Measurements from ENCODE around the gene NCS1. TPM values are rescaled to one million over a fixed set of nuclear protein-coding genes. Genes with fewer than 3 reads are reported as not detected.

The NCS1 gene
- total RNA-seq, 2 donors from 2014 or later: 3.8 to 21.3 TPM

GRCh38 chr9:130143279-130143893 is 28.8 kb upstream of the NCS1 start:
- no peak for DNase-seq

DNA sequence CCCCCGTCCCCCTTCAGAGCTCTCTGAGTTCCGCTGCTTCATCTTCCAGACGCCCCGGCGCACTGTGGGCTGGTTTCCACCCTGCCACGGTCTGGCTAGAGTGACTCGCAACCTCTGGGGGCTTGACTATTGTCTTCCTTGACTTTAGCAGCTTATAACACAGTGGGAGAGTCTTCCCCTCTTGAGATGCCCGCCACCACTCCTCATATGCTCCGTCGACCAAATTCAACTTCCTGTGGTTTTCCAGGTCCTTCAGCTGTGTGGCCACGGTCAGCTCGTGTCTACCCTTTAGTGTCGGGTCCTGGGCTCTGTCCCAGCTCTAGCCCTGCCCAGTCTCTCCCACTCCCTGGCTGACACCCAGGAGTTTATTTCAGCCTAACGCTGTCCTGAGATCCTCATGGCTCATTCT is 28.2 kb upstream of the NCS1 start:
- TF ChIP-seq, protein P1, sequence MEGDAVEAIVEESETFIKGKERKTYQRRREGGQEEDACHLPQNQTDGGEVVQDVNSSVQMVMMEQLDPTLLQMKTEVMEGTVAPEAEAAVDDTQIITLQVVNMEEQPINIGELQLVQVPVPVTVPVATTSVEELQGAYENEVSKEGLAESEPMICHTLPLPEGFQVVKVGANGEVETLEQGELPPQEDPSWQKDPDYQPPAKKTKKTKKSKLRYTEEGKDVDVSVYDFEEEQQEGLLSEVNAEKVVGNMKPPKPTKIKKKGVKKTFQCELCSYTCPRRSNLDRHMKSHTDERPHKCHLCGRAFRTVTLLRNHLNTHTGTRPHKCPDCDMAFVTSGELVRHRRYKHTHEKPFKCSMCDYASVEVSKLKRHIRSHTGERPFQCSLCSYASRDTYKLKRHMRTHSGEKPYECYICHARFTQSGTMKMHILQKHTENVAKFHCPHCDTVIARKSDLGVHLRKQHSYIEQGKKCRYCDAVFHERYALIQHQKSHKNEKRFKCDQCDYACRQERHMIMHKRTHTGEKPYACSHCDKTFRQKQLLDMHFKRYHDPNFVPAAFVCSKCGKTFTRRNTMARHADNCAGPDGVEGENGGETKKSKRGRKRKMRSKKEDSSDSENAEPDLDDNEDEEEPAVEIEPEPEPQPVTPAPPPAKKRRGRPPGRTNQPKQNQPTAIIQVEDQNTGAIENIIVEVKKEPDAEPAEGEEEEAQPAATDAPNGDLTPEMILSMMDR (IDR thresholded peaks at IDR 0.05): no peak
- H3K9me3 ChIP-seq: no peaks in the 10 kb centered on the region
- no peak overlapping the region for H3K9ac ChIP-seq (ENCODE audit: low read depth in 2 of 2, low read length in 2 of 2)
- H3K27ac ChIP-seq: no peak overlapping the region
- H3K4me3 ChIP-seq: no peak overlapping the region
- H3K27me3 ChIP-seq: no peaks in the 10 kb centered on the region
- H3K4me1 ChIP-seq: peaks cover 4% of the 10 kb centered on the region
- DNase-seq: no peak
- intact Hi-C loops (cut with DNase I): no loop called here
- H3K36me3 ChIP-seq: no peaks in the 10 kb centered on the region

More at GRCh38 chr9:130143279-130143893, 28.8 kb upstream of the NCS1 start:
- no peaks in the 10 kb centered on the region for H3K36me3 ChIP-seq
- no peak overlapping the region for H3K4me3 ChIP-seq
- H3K27ac ChIP-seq: no peak overlapping the region
- no peaks in the 10 kb centered on the region for H3K9me3 ChIP-seq
- TF ChIP-seq, protein P1 (IDR thresholded peaks at IDR 0.05): no peak
- H3K9ac ChIP-seq (ENCODE audit: low read depth in 2 of 2, low read length in 2 of 2): no peak overlapping the region
- H3K4me1 ChIP-seq: peaks cover 4% of the 10 kb centered on the region
- intact Hi-C loops (cut with DNase I): no loop called here
- H3K27me3 ChIP-seq: no peaks in the 10 kb centered on the region

DNA sequence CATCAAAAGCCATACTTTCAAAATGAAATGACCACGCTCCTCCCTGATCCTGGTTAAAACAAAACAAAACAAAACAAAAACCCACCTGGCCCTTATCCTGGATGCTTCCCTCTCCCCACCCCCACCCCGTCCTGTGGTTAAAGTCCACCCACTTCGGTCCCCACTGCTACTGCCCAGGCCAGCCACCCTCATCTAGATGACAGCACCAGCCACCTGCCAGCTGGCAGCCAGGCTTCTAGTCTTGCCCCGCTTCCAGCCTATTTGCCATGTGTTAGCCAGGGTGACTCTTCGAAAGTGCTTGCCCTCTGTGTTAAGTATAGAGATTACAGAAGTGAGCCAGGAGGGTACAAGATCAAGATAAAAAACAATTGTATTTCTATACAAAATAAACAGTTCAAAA is 27.5 kb upstream of the NCS1 start:
- H3K4me1 ChIP-seq: peaks cover 4% of the 10 kb centered on the region
- H3K27me3 ChIP-seq: no peaks in the 10 kb centered on the region
- no peak overlapping the region for H3K9ac ChIP-seq (ENCODE audit: low read depth in 2 of 2, low read length in 2 of 2)
- no peaks in the 10 kb centered on the region for H3K9me3 ChIP-seq
- DNase-seq: no peak
- TF ChIP-seq, protein P1 (IDR thresholded peaks at IDR 0.05): no peak
- intact Hi-C loops (cut with DNase I): no loop called here
- no peak overlapping the region for H3K4me3 ChIP-seq
- H3K36me3 ChIP-seq: no peaks in the 10 kb centered on the region
- H3K27ac ChIP-seq: no peak overlapping the region

DNA sequence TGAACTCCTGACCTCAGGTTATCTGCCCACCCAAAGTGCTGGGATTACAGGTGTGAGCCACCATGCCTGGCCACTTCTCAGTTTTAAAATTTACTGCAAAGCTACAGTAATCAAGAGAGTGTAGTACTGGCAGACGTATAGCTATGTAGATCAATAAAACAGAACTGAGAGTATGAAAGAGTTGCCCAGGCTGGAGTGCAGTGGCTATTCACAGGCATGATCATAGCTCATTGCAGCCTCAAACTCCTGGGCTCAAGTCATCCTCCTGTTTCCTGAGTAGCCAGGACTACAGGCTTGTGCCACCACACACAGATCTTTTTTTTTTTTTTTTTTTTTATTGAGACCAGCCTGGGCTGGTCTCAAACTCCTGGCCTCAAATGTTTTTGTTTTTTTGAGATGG is 26.5 kb upstream of the NCS1 start:
- no peaks in the 10 kb centered on the region for H3K9me3 ChIP-seq
- no peak for DNase-seq
- no peaks in the 10 kb centered on the region for H3K36me3 ChIP-seq
- no peak overlapping the region for H3K4me3 ChIP-seq
- H3K9ac ChIP-seq (ENCODE audit: low read depth in 2 of 2, low read length in 2 of 2): no peak overlapping the region
- no peaks in the 10 kb centered on the region for H3K27me3 ChIP-seq
- H3K4me1 ChIP-seq: peaks cover 4% of the 10 kb centered on the region
- intact Hi-C loops (cut with DNase I): no loop called here
- H3K27ac ChIP-seq: no peak overlapping the region
- TF ChIP-seq, protein P1 (IDR thresholded peaks at IDR 0.05): no peak

DNA sequence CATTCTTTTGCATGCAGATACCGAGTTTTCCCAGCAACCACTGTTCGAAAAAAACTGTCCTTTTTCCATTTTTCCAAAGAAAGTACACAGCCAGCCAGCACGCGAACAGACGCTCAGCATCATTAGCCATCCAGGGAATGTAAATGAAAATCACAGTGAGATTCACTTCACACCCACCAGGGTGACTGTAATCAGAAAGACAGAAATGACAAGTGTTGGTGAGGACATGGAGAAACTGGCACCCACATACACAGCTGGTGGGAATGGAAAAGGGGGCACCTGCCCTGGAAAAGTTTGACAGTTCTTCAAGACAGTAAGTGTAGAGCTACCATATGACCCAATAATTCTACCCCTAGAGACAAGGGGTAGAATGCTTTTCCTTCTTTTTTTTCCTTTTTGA is 25.0 kb upstream of the NCS1 start:
- TF ChIP-seq, protein P1 (IDR thresholded peaks at IDR 0.05): no peak
- Histone ChIP-seq H3K4me1 (peaks cover 4% of the 10 kb centered on the region), H3K27me3 (no peaks in the 10 kb centered on the region), H3K4me3 (no peak overlapping the region), H3K9ac (ENCODE audit: low read depth in 2 of 2, low read length in 2 of 2) (no peak overlapping the region), H3K27ac (no peak overlapping the region), H3K9me3 (no peaks in the 10 kb centered on the region), H3K36me3 (no peaks in the 10 kb centered on the region)
- intact Hi-C loops (cut with DNase I): no loop called here
- no peak for DNase-seq

Measured in colonic mucosa (tissue), 4 donors.